Sigmoid colon (tissue), 3 donors: Measurements from ENCODE around the gene NLRP7.
"Not testable (repeated sequence)": the region's sequence is repeated elsewhere in the genome, so short reads cannot be mapped to it uniquely, and the experiment has no call there.

ENCODE experiments used
- CTCF ChIP-seq, 4 experiments: fragments of 450-650 bp in 3 of 4; fragments of 200-600 bp in 1 of 4; IDR thresholded peaks; one replicate each; pipeline ENCODE4 v1.5.1; 2016 to 2019; ENCODE audit warnings: antibody characterized with exemption in 4 of 4, mild to moderate bottlenecking in 3 of 4, moderate library complexity in 2 of 4
- POLR2A ChIP-seq, 2 donors: fragments of 450-650 bp; IDR thresholded peaks; one replicate each; pipeline ENCODE4 v1.6.1; 2016; ENCODE audit warnings: antibody characterized with exemption in 2 of 2, mild to moderate bottlenecking in 2 of 2, moderate library complexity in 2 of 2

- TF ChIP-seq CTCF, POLR2A (IDR thresholded peaks at IDR 0.05): not testable (repeated sequence)
Measured at GRCh38 chr19:54950580-54950979, 3.2 kb upstream of the NLRP7 start.
